ENCODE data around the gene ADGRG7. TPM values are rescaled to one million over a fixed set of nuclear protein-coding genes. Genes with fewer than 3 reads are reported as not detected.

The ADGRG7 gene
- total RNA-seq, 1 donor from 2014 or later: not detected

DNA sequence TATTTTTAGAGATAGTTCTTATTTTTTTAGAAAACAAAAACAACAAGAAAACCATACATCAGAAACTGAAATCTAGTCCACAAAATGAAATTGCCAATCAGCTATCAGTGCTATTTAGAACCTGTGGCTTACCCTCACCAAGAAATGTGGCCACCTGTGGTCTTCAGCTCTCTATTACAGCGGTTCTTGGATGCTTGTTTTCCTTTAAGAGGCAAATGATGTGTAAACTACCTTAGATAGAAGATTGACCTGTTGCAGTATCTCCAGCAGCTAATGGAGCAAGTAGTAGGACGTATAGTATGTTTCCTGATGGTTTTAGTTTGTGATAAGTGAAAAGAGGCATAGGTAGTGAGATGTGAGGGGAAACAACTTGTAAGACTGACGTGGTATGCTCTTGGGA, 121.1 kb downstream of the ADGRG7 start:
- H3K4me1 Mint-ChIP-seq: peaks cover 27% of the 10 kb centered on the region
- intact Hi-C loops (cut with micrococcal nuclease): no loop called here
- no peaks in the 10 kb centered on the region for H3K27me3 Mint-ChIP-seq
- H3K27ac Mint-ChIP-seq: peak overlapping the region; percentile 4
- no peaks in the 10 kb centered on the region for H3K9me3 Mint-ChIP-seq
- H3K4me3 Mint-ChIP-seq: no peak overlapping the region
- no peak for DNase-seq
- peaks cover 50% of the 10 kb centered on the region for H3K36me3 Mint-ChIP-seq (ENCODE audit: low read depth)

DNA sequence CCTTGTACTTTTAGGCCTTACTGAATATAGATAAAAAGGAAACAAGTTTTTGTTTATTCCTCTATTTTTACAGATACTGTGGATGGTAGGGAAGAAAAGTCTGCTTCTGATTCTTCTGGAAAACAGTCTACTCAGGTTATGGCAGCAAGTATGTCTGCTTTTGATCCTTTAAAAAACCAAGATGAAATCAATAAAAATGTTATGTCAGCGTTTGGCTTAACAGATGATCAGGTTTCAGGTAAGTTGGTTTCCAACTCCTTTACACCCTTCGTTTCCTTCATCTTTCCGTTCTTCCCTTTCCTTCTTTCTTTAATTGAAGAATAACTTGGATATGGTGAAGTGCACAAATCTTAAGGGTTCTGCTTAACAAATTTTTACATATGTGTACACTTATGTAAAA, 123.0 kb downstream of the ADGRG7 start:
- H3K9me3 Mint-ChIP-seq: no peaks in the 10 kb centered on the region
- intact Hi-C loops (cut with micrococcal nuclease): no loop called here
- H3K4me1 Mint-ChIP-seq: peaks cover 13% of the 10 kb centered on the region
- no peak for DNase-seq
- H3K27me3 Mint-ChIP-seq: no peaks in the 10 kb centered on the region
- H3K36me3 Mint-ChIP-seq (ENCODE audit: low read depth): peaks cover 51% of the 10 kb centered on the region
- no peak overlapping the region for H3K4me3 Mint-ChIP-seq
- H3K27ac Mint-ChIP-seq: no peak overlapping the region

DNA sequence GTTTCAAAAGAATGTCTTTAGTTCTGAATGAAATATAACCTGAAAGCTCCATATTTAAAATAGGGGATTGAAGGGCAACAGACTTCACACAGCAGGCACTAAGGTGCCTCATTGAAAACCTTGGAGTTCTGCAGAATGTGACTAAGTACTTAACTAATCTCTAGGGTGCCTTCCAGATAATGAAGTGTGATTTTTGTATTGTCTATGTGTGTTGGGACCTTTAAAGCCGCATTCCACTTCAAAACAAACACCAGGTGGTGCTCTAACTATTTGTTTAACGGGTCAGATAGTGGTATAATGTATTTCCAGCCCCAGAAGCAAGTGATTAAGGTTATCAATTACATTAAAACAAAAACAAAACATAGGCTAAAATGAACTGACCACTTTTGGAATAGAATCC, 127.9 kb downstream of the ADGRG7 start:
- no peaks in the 10 kb centered on the region for H3K9me3 Mint-ChIP-seq
- intact Hi-C loops (cut with micrococcal nuclease): loop anchor here (2.0 to 5.0 kb wide), 3 partner anchors 27 to 645 kb away; no protein-coding TSS in a partner anchor
- H3K4me3 Mint-ChIP-seq: no peak overlapping the region

DNA sequence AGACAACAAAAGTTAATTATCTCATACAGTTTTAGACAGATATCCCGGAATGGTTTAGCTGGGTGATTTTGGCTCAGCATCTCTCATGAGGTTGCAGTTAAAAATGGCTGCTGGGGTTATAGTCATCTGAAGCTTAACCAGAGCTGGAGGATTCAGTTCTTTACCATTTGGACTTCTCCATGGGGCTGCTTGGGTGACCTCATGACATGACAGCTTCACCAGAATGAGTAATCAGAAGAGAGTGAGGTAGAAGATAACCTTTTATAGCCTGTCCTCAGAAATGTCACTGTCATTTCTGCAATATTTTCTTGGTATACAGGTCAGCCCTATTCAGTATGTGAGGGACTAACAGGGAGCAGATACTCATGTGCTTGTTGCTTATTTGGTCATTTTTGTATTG, 130.8 kb downstream of the ADGRG7 start:
- H3K36me3 Mint-ChIP-seq (ENCODE audit: low read depth): peaks cover 53% of the 10 kb centered on the region
- no peak for DNase-seq
- H3K27ac Mint-ChIP-seq: no peak overlapping the region
- no peak overlapping the region for H3K4me3 Mint-ChIP-seq
- intact Hi-C loops (cut with micrococcal nuclease): no loop called here
- H3K27me3 Mint-ChIP-seq: no peaks in the 10 kb centered on the region
- H3K9me3 Mint-ChIP-seq: no peaks in the 10 kb centered on the region
- H3K4me1 Mint-ChIP-seq: peaks cover 5% of the 10 kb centered on the region

More for the DNA sequence above, 127.9 kb downstream of the ADGRG7 start:
- H3K27ac Mint-ChIP-seq: no peak overlapping the region
- H3K4me1 Mint-ChIP-seq: peaks cover 13% of the 10 kb centered on the region
- DNase-seq: no peak
- no peaks in the 10 kb centered on the region for H3K27me3 Mint-ChIP-seq
- H3K36me3 Mint-ChIP-seq (ENCODE audit: low read depth): peaks cover 51% of the 10 kb centered on the region

DNA sequence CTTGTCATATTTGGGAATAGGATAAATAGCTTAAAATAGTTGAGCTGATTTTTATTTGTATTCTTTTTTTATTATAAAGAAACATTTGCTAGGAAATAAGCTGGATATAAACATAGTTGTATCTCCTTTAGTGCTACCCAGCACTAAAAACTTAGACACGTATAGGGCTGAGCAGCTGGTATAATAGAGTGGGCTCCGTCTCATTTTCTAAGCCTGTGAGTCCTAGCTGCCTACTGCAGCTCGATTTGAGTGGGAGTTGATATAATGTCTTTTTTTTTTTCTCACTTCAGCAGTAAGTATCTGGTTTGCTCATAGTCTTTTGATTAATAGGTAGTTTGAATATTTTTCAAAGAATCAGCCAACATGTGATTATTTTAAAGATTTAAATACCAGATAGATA, 134.1 kb downstream of the ADGRG7 start:
- Mint-ChIP-seq H3K4me1 (peaks cover 3% of the 10 kb centered on the region), H3K27me3 (no peaks in the 10 kb centered on the region), H3K4me3 (no peak overlapping the region), H3K9me3 (no peaks in the 10 kb centered on the region), H3K36me3 (ENCODE audit: low read depth) (peaks cover 54% of the 10 kb centered on the region), H3K27ac (no peak overlapping the region)
- DNase-seq: no peak
- intact Hi-C loops (cut with micrococcal nuclease): no loop called here

DNA sequence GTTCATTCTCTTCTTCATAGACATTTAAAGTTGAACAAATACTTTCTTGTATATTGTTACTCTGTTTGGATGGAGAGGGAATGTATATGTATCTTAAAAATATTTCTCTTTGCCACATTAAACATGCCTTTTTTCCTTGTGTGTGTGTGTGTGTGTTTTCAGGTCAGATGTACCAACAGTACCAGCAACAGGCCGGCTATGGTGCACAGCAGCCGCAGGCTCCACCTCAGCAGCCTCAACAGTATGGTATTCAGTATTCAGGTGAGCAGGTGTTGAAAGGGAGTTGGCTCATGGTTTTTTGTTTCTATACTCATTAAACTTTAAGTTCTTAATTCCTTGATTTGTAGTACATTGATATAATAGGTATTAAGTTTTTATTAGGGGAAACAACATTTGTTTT, 135.3 kb downstream of the ADGRG7 start:
- H3K36me3 Mint-ChIP-seq (ENCODE audit: low read depth): peaks cover 57% of the 10 kb centered on the region
- no peaks in the 10 kb centered on the region for H3K27me3 Mint-ChIP-seq
- DNase-seq: no peak
- intact Hi-C loops (cut with micrococcal nuclease): no loop called here
- no peak overlapping the region for H3K4me3 Mint-ChIP-seq
- no peak overlapping the region for H3K27ac Mint-ChIP-seq
- peaks cover 3% of the 10 kb centered on the region for H3K4me1 Mint-ChIP-seq
- H3K9me3 Mint-ChIP-seq: no peaks in the 10 kb centered on the region

Other genes starting within 250 kb of the ADGRG7 start
- gene TOMM70, start 208.5 kb upstream of the ADGRG7 start, total RNA-seq: 57.4 and 61.5 TPM in 2 replicates
- gene LNP1, start 208.1 kb upstream of the ADGRG7 start, total RNA-seq: 2.1 and 2.6 TPM in 2 replicates
- 0.26 TPM in 1 of 2 replicates, not detected in the other for gene TMEM45A, start 117.0 kb upstream of the ADGRG7 start, total RNA-seq
- 71.5 and 72.2 TPM in 2 replicates for gene TFG, start 99.9 kb downstream of the ADGRG7 start, total RNA-seq